GM21723 (cell line): Measurements from ENCODE around the gene GOLGA8T.
"Not testable (repeated sequence)": the region's sequence is repeated elsewhere in the genome, so short reads cannot be mapped to it uniquely, and the experiment has no call there.

Source experiments
- ATAC-seq: cut with Tn5 transposase; IDR thresholded peaks from one replicate; pipeline ENCODE4 v1.9.1; 2021; ENCODE audit warnings: mild to moderate bottlenecking, moderate library complexity; ENCODE audit not compliant: unreplicated experiment

Gene GOLGA8T

GRCh38 chr15:30191143-30191542 is 56.3 kb downstream of the GOLGA8T start:
- ATAC-seq, result not testable (repeated sequence)

- not testable (repeated sequence) for ATAC-seq
Measured at GRCh38 chr15:30191639-30192038, 56.8 kb downstream of the GOLGA8T start.

DNA sequence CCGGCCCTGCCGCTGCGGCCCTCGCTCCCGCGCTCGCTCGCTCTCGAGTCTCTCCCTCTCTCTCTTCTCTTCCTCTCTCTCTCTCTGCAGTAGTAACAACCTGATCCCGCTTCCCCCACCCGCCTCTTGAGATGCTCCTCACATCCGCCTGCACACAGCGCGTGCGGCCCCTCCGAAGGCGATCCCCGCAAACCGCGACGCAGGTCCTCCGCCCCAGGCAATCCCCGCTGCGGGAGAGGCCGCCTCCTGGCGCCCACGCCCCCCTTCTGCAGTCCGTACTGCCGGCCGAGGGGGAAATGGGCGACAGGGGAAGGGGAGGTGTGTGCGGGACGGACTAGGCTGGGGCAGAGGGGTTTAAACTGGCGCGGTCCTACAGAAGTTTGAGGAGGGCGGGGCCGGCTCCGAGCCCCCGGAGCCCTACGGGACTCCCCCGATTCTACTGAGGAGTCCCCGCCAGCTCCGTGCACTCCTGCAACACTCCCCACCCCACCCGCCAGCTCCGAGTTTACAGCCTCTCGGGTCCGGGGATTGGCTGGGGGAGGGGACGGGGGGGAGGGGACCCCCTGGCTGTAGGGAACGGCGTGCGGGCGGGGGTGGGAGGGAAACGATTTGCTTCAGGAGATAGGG is 57.4 kb downstream of the GOLGA8T start:
- ATAC-seq, result not testable (repeated sequence)

DNA sequence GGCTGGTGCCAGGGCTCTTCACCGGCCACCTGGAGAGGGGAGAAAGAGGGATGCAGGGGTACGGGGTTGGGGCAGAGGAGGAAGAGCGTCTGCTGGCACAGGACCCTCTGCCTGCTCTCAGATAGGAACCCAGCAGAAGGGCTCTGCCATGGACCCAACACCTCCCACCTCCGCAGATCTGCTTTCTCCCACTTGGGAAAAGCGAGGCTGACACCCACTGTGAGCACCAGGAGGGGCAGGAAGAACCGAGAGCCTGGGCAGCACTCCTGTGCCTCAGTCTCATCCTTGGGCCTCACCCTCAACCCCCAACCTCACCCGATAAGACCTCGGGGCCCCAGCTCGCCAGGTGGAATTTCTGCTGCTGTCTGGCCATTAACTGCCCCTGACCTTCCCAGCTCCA is 58.0 kb downstream of the GOLGA8T start:
- not testable (repeated sequence) for ATAC-seq
